IMR-90 (cell line): ENCODE results near the gene ARHGAP10. TPM values are rescaled to one million over a fixed set of nuclear protein-coding genes. Genes with fewer than 3 reads are reported as not detected.

Experiments
- ATAC-seq: fragments of 200-7000 bp; cut with Tn5 transposase; 2 replicates; pipeline ENCODE4 v1.9.1; 2020; ENCODE audit warnings: low read depth, mild to moderate bottlenecking, moderate library complexity
- BruUV-seq: library from RNA; stranded (reverse); fragments of 400-500 nt; replicated peaks from 2 replicates; lab custom pipeline; 2021; lab: Mats Ljungman, UMichigan
- CTCF ChIA-PET: fragments of 300-600 bp; formaldehyde crosslinking; extraction: SDS; loops from one replicate; lab custom pipeline; 2021; ENCODE audit warnings: antibody characterized with exemption; lab: Yijun Ruan, JAX
- POLR2A ChIA-PET: fragments of 300-600 bp; sonication (Branson Sonifier 250); formaldehyde crosslinking; loops from one replicate; lab custom pipeline; 2022; ENCODE audit warnings: antibody characterized with exemption; ENCODE audit not compliant: unreplicated experiment; lab: Charles Lee
- DNase-seq: peaks from one replicate; pipeline ENCODE4 v3.0.0; 2013
- H2AFZ ChIP-seq: replicated peaks from 2 replicates; pipeline ENCODE3; 2013; ENCODE audit warnings: low read length, mild to moderate bottlenecking; ENCODE audit not compliant: poor library complexity
- H2AK5ac ChIP-seq: 2 replicates; pipeline ENCODE4 v1.6.1; 2013; ENCODE audit warnings: low read depth, low read length, inconsistent platforms
- H2AK9ac ChIP-seq: replicated peaks from 2 replicates; pipeline ENCODE3; 2013; ENCODE audit warnings: mild to moderate bottlenecking, low read depth, low read length, moderate library complexity; ENCODE audit not compliant: poor library complexity
- H2BK120ac ChIP-seq: 2 replicates; pipeline ENCODE4 v1.6.1; 2013; ENCODE audit warnings: low read depth, low read length, inconsistent platforms
- H2BK15ac ChIP-seq: 3 replicates; pipeline ENCODE4 v1.6.1; 2013; ENCODE audit warnings: low read depth, low read length, inconsistent platforms
- H2BK20ac ChIP-seq: 2 replicates; pipeline ENCODE4 v1.6.1; 2013; ENCODE audit warnings: low read depth, mild to moderate bottlenecking, inconsistent platforms, low read length, moderate library complexity
- H2BK5ac ChIP-seq: 2 replicates; pipeline ENCODE4 v1.6.1; 2013; ENCODE audit warnings: mild to moderate bottlenecking, low read depth, low read length, inconsistent platforms; ENCODE audit not compliant: poor library complexity, severe bottlenecking
- H3K14ac ChIP-seq: replicated peaks from 2 replicates; pipeline ENCODE4 v1.6.1; 2013; ENCODE audit warnings: low read depth, low read length, inconsistent platforms
- H3K18ac ChIP-seq: 2 replicates; pipeline ENCODE4 v1.6.1; 2013; ENCODE audit warnings: low read depth, low read length, control low read depth
- H3K23ac ChIP-seq: 2 replicates; pipeline ENCODE4 v1.6.1; 2013; ENCODE audit warnings: low read depth, low read length, inconsistent platforms
- H3K27ac ChIP-seq: 2 replicates; pipeline ENCODE4 v1.5.1; 2013; ENCODE audit warnings: mild to moderate bottlenecking, control low read depth, low read length; ENCODE audit not compliant: insufficient read depth
- H3K27me3 ChIP-seq: 2 replicates; pipeline ENCODE4 v1.6.1; 2013; ENCODE audit warnings: low read length; ENCODE audit not compliant: control insufficient read depth, insufficient read depth
- H3K36me3 ChIP-seq: 2 replicates; pipeline ENCODE4 v1.6.1; 2013; ENCODE audit warnings: low read length, mixed read lengths; ENCODE audit not compliant: control insufficient read depth, insufficient read depth
- H3K4ac ChIP-seq: 2 replicates; pipeline ENCODE4 v1.6.1; 2013; ENCODE audit warnings: low read depth, low read length, inconsistent platforms
- H3K4me1 ChIP-seq: 2 replicates; pipeline ENCODE4 v1.6.1; 2013; ENCODE audit warnings: low read length, mixed read lengths; ENCODE audit not compliant: control insufficient read depth, insufficient read depth
- H3K4me2 ChIP-seq: 2 replicates; pipeline ENCODE4 v1.6.1; 2013; ENCODE audit warnings: low read depth, mild to moderate bottlenecking, control low read depth, low read length, moderate library complexity
- H3K4me3 ChIP-seq: 2 replicates; pipeline ENCODE4 v1.5.1; 2013; ENCODE audit warnings: low read depth, mild to moderate bottlenecking, control low read depth, low read length, moderate library complexity; ENCODE audit not compliant: insufficient read depth
- H3K56ac ChIP-seq: 2 replicates; pipeline ENCODE4 v1.6.1; 2013; ENCODE audit warnings: low read length, inconsistent platforms; ENCODE audit not compliant: insufficient read depth; ENCODE audit errors: extremely low read depth
- H3K79me1 ChIP-seq, 2 experiments: 2 replicates each; pipeline ENCODE4 v1.6.1; 2013; ENCODE audit warnings: low read length in 2 of 2, inconsistent platforms in 1 of 2, low read depth in 1 of 2
- H3K9ac ChIP-seq: 2 replicates; pipeline ENCODE4 v1.6.1; 2013; ENCODE audit warnings: low read depth, low read length, control low read depth
- H3K9me1 ChIP-seq: 2 replicates; pipeline ENCODE4 v1.6.1; 2013; ENCODE audit warnings: low read length, inconsistent platforms; ENCODE audit not compliant: insufficient read depth
- H3K9me3 ChIP-seq: 2 replicates; pipeline ENCODE4 v1.6.1; 2013; ENCODE audit warnings: low read length; ENCODE audit not compliant: control insufficient read depth, insufficient read depth
- H4K20me1 ChIP-seq: 2 replicates; pipeline ENCODE4 v1.6.1; 2013; ENCODE audit warnings: low read length, inconsistent platforms; ENCODE audit not compliant: insufficient read depth
- H4K5ac ChIP-seq: 2 replicates; pipeline ENCODE4 v1.6.1; 2013; ENCODE audit warnings: mild to moderate bottlenecking, low read depth, low read length, control low read depth
- H4K8ac ChIP-seq, 2 experiments: 2 replicates each; pipeline ENCODE4 v1.6.1; 2013; ENCODE audit warnings: low read depth in 2 of 2, low read length in 2 of 2, control low read depth in 1 of 2, inconsistent platforms in 1 of 2
- H4K91ac ChIP-seq: 2 replicates; pipeline ENCODE4 v1.6.1; 2013; ENCODE audit warnings: low read depth, low read length, inconsistent platforms; ENCODE audit not compliant: insufficient read depth
- BHLHE40 ChIP-seq: fragments of 150-350 bp; IDR thresholded peaks from 2 replicates; pipeline ENCODE4 v1.6.1; 2016; ENCODE audit warnings: mild to moderate bottlenecking, low read depth, low read length
- CEBPB ChIP-seq: IDR thresholded peaks from 2 replicates; pipeline ENCODE4 v1.6.1; 2012; ENCODE audit warnings: low read depth, low read length, improper control_type of control experiment
- CHD1 ChIP-seq: IDR thresholded peaks from 2 replicates; pipeline ENCODE4 v1.6.1; 2012; ENCODE audit warnings: low read depth, low read length, improper control_type of control experiment
- MAZ ChIP-seq: IDR thresholded peaks from 2 replicates; pipeline ENCODE4 v1.6.1; 2012; ENCODE audit warnings: low read depth, mild to moderate bottlenecking, low read length, improper control_type of control experiment, moderate library complexity, borderline replicate concordance
- MXI1 ChIP-seq: IDR thresholded peaks from 2 replicates; pipeline ENCODE4 v1.6.1; 2012; ENCODE audit warnings: low read depth, mild to moderate bottlenecking, low read length, moderate library complexity, borderline replicate concordance
- NFE2L2 ChIP-seq: fragments of 150-350 bp; IDR thresholded peaks from 2 replicates; pipeline ENCODE4 v1.6.1; 2016; ENCODE audit warnings: low read depth, mild to moderate bottlenecking, low read length
- POLR2A ChIP-seq: IDR thresholded peaks from 2 replicates; pipeline ENCODE4 v1.6.1; 2012; ENCODE audit warnings: mild to moderate bottlenecking, low read depth, low read length
- RCOR1 ChIP-seq: IDR thresholded peaks from 2 replicates; pipeline ENCODE4 v1.6.1; 2012; ENCODE audit warnings: mild to moderate bottlenecking, low read length, improper control_type of control experiment; ENCODE audit not compliant: insufficient replicate concordance
- RFX5 ChIP-seq: IDR thresholded peaks from 2 replicates; pipeline ENCODE4 v1.8.0; 2012; ENCODE audit warnings: low read depth, mild to moderate bottlenecking, low read length, moderate library complexity
- SMC3 ChIP-seq: fragments of 150-350 bp; IDR thresholded peaks from 2 replicates; pipeline ENCODE4 v1.6.1; 2016; ENCODE audit warnings: low read depth, mild to moderate bottlenecking, antibody characterized with exemption, low read length, moderate library complexity
- WGBS, 2 experiments: methylation state at CpG; one replicate each; pipeline versions ENCODE4 v1.1.5 to v1.1.7; 2013; ENCODE audit warnings: missing lambda C conversion rate in 2 of 2; ENCODE audit not compliant: insufficient read length in 1 of 2; ENCODE audit errors: extremely low coverage in 2 of 2; 5-methylcytosine and 5-hydroxymethylcytosine counted together
- dilution Hi-C: fragments of 300-500 bp; cut with HindIII; formaldehyde crosslinking; loops from one replicate; pipeline ENCODE4 v1.14.3; 2018; ENCODE audit warnings: low sequenced_read_pairs; ENCODE audit not compliant: unreplicated experiment
- in situ Hi-C: fragments of 300-500 bp; cut with MboI; formaldehyde crosslinking; loops from 3 replicates; pipeline ENCODE4 v1.14.3; 2019; ENCODE audit warnings: low sequenced_read_pairs, inconsistent platforms, mixed read lengths
- intact Hi-C: fragments of 100-400 bp; cut with micrococcal nuclease; formaldehyde crosslinking; loops from 2 replicates; pipeline ENCODE4 v1.10.0; 2022
- polyA plus RNA-seq, 3 experiments: library from polyadenylated mRNA; depleted of rRNA; stranded (reverse); fragments of >200 nt; gene quantifications; 2 replicates each; pipeline ENCODE4 v1.2.3, GENCODE V29; 2012; ENCODE audit warnings: low replicate concordance in 1 of 3
- total RNA-seq: library from RNA; depleted of rRNA; stranded (reverse); fragments of >200 nt; gene quantifications from 2 replicates; pipeline ENCODE4 v1.2.3, GENCODE V29; 2012
- TF ChIP-seq, protein P1 (sequence below): fragments of 150-350 bp; IDR thresholded peaks from 2 replicates; pipeline ENCODE4 v1.6.1; 2017; ENCODE audit warnings: mild to moderate bottlenecking, antibody characterized with exemption, low read length, low read depth
- TF ChIP-seq, protein P2 (sequence below): fragments of 150-350 bp; IDR thresholded peaks from 2 replicates; pipeline ENCODE4 v1.6.1; 2016; ENCODE audit warnings: low read depth, mild to moderate bottlenecking, low read length, moderate library complexity, borderline replicate concordance

Gene ARHGAP10
- total and polyA plus RNA-seq, 2 of the 4 experiments (the other 2 are of a cell fraction), result 27.1 to 29.4 TPM

DNA sequence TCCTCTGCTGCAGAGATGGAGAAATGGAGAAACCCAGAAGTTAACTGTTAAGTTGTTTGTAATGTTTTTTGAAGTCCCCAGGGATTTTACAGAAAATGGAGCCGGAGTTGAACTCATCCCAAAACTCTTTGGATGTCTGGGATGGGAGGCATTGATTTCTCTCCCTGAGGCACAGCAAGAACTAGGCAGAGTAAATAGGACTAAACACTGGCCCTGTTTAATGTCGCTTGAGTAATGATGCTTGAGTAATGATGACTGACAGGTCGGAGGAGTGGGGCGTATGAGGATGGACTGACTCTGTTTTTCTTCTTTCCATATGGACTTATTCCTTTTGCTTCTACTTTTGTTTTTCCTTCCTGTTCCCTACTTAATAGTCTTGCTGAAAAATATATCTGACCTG, 69.9 kb downstream of the ARHGAP10 start:
- no TSS peak for BruUV-seq

More for the DNA sequence above, 69.9 kb downstream of the ARHGAP10 start:
- H3K9ac ChIP-seq, result no peak overlapping the region
- H2AK5ac ChIP-seq, result no peak overlapping the region
- no peak overlapping the region for H4K91ac ChIP-seq
- POLR2A ChIA-PET, result no interaction called here
- TF ChIP-seq NFE2L2 (no peak), MAZ (no peak), RFX5 (no peak), BHLHE40 (no peak), CEBPB (no peak), CHD1 (no peak), RCOR1 (no peak), POLR2A (no peak), MXI1 (no peak), SMC3 (no peak)
- TF ChIP-seq, protein P1, sequence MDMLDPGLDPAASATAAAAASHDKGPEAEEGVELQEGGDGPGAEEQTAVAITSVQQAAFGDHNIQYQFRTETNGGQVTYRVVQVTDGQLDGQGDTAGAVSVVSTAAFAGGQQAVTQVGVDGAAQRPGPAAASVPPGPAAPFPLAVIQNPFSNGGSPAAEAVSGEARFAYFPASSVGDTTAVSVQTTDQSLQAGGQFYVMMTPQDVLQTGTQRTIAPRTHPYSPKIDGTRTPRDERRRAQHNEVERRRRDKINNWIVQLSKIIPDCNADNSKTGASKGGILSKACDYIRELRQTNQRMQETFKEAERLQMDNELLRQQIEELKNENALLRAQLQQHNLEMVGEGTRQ, result no peak
- TF ChIP-seq, protein P2, sequence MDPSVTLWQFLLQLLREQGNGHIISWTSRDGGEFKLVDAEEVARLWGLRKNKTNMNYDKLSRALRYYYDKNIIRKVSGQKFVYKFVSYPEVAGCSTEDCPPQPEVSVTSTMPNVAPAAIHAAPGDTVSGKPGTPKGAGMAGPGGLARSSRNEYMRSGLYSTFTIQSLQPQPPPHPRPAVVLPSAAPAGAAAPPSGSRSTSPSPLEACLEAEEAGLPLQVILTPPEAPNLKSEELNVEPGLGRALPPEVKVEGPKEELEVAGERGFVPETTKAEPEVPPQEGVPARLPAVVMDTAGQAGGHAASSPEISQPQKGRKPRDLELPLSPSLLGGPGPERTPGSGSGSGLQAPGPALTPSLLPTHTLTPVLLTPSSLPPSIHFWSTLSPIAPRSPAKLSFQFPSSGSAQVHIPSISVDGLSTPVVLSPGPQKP, result no peak
- H3K56ac ChIP-seq, result no peak overlapping the region
- H3K14ac ChIP-seq, result no peak overlapping the region
- H3K4ac ChIP-seq, result no peak overlapping the region
- H3K27ac ChIP-seq, result no peak overlapping the region
- ATAC-seq (no peak), DNase-seq (no peak)
- in situ Hi-C loops (no loop called here), dilution Hi-C loops (no loop called here), intact Hi-C loops (no loop called here)
- peaks cover 6% of the 10 kb centered on the region; the same call in 1 of the 2 replicates for H3K9me1 ChIP-seq
- no CpG with 5 or more reads among the region's 4 CpGs for WGBS, 2 experiments
- H2BK120ac ChIP-seq, result no peak overlapping the region
- no peaks in the 10 kb centered on the region for H3K27me3 ChIP-seq
- no peak overlapping the region for H3K4me2 ChIP-seq
- no peaks in the 10 kb centered on the region for H3K9me3 ChIP-seq
- no peak overlapping the region for H2AK9ac ChIP-seq
- no peaks in the 10 kb centered on the region for H3K36me3 ChIP-seq
- H2BK5ac ChIP-seq, result no peak overlapping the region
- no peak overlapping the region for H2BK15ac ChIP-seq
- no peak overlapping the region for H4K8ac ChIP-seq
- H3K79me1 ChIP-seq, result peaks cover 42 to 71% of the 10 kb centered on the region in 2 experiments
- no peak overlapping the region for H3K18ac ChIP-seq
- H4K20me1 ChIP-seq, result peaks cover 31% of the 10 kb centered on the region
- H4K5ac ChIP-seq, result no peak overlapping the region
- CTCF ChIA-PET, result no interaction called here
- no peak overlapping the region for H3K23ac ChIP-seq
- H3K4me1 ChIP-seq, result peaks cover 9% of the 10 kb centered on the region
- no peak overlapping the region for H2AFZ ChIP-seq
- no peak overlapping the region for H3K4me3 ChIP-seq
- no peak overlapping the region for H2BK20ac ChIP-seq
